Measurements from ENCODE around the gene IGF2BP2.
"Not testable (repeated sequence)": the region's sequence is repeated elsewhere in the genome, so short reads cannot be mapped to it uniquely, and the experiment has no call there.

IGF2BP2 gene

GRCh38 chr3:185825006-185825638 is at the start of gene IGF2BP2:
IGF2BP2 (minus strand) TSS chr3:185825042; CDS start chr3:185824960, 82 bp downstream.
- peak; percentile 39 for DNase-seq

- no peak for DNase-seq
Measured at GRCh38 chr3:185874119-185874518, 49.3 kb upstream of the IGF2BP2 start.

- DNase-seq, result no peak
Measured at GRCh38 chr3:185867650-185868049, 42.8 kb upstream of the IGF2BP2 start.

GRCh38 chr3:185866995-185867394 is 42.2 kb upstream of the IGF2BP2 start:
- no peak for DNase-seq

GRCh38 chr3:185866555-185866954 is 41.7 kb upstream of the IGF2BP2 start:
- no peak for DNase-seq

GRCh38 chr3:185865247-185865646 is 40.4 kb upstream of the IGF2BP2 start:
- DNase-seq, result no peak

GRCh38 chr3:185864767-185865166 is 39.9 kb upstream of the IGF2BP2 start:
- DNase-seq, result no peak

- DNase-seq, result no peak
Measured at GRCh38 chr3:185862920-185863319, 38.1 kb upstream of the IGF2BP2 start.

GRCh38 chr3:185859294-185859972 is 34.6 kb upstream of the IGF2BP2 start:
- DNase-seq, result no peak

GRCh38 chr3:185858502-185859225 is 33.8 kb upstream of the IGF2BP2 start:
- DNase-seq, result no peak

GRCh38 chr3:185857208-185857607 is 32.4 kb upstream of the IGF2BP2 start:
- DNase-seq, result no peak

GRCh38 chr3:185856652-185857051 is 31.8 kb upstream of the IGF2BP2 start:
- no peak for DNase-seq

DNA sequence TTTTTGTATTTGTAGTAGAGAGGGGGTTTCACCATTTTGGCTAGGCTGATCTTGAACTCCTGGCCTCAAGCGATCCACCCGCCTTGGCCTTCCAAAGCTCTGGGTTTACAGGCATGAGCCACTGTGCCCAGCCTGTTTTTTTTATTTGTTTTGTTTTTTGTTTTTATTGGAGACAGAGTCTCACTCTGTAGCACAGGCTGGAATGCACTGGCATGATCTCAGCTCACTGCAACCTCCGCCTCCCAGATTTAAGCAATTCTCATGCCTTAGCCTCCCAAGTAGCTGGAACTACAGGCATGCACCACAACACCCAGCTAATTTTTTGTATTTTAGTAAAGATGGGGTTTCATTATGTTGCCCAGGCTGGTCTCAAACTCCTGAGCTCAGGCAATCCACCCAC is 28.9 kb upstream of the IGF2BP2 start:
- DNase-seq, result not testable (repeated sequence)

- no peak for DNase-seq
Measured at GRCh38 chr3:185852635-185853034, 27.8 kb upstream of the IGF2BP2 start.

DNA sequence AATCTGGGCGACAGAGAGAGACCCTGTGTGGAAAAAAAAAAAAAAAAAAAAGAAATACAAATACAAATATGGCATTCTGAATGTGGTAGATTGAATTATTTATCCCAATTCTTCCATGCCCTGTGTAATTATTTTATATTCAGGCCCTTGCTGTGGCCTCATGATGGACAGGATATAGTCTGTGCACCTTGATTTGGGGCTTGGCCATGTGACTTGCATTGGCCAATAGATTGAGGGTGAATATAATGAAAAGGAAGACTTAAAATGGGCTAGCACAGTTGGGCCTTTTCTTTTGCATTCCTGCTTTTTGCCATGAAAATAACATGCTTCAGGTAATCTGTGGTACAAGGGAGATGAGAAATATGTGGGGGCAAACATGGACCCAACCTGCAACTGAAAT is 27.1 kb upstream of the IGF2BP2 start:
- DNase-seq, result no peak

GRCh38 chr3:185851046-185851445 is 26.2 kb upstream of the IGF2BP2 start:
- no peak for DNase-seq

DNA sequence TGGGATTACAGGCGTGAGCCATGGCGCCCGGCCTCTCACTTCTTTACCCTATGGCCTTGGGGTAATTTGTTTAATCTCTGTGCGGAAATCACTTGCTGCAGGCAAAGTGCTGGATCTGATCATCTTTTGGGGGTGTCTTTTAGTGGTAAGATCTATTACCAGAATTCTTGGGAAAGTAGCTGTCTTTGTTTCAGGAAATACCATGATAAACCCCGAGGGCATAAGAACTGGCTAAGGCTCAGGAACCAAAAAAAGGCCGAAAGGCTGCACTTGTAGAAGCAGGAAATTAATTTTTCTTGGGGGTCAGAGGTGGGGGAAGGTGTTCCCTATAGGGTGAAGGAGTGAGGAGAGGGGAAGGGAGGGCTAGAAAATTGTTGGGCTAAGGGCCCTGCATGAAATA is 22.7 kb upstream of the IGF2BP2 start:
- DNase-seq, result no peak

- no peak for DNase-seq
Measured at GRCh38 chr3:185846037-185846436, 21.2 kb upstream of the IGF2BP2 start.

GRCh38 chr3:185844051-185844450 is 19.2 kb upstream of the IGF2BP2 start:
- DNase-seq, result no peak

DNA sequence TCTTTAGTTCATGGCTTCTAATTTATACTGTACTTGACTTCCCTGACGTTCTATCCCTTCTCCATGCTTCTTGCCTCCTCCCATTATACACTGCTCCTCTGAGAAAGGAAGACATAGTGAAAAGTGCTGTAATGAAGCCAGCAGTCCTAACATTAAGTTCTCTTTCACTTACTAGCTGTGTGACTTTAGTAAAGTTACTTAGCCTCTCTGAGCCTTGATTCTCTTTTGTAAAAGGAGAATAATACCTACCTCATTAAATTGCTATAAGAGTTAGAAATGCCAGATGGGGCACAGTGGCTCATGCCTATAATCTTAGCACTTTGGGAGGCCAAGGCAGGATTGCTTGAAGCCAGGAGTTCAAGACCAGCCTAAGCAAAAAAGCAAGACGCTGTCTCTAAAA is 18.8 kb upstream of the IGF2BP2 start:
- DNase-seq, result no peak

DNA sequence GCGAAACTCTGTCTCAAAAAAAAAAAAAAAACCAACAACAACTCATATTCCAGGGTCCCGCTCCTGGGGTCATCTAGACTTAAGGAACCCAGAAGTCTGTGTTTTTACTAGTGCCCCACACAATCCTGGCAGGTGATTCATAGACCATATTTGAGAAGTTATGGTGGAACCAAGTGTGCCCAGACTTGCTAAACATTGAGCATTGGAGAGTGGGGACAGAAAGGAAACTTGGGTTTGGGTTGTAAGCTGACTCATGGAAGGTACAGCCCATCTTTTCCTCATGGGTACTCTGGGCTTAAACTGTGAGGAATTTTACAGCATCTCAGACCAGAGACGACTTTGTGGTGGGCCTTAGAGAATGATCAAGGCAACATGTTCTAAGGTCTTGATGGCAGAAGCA is 18.3 kb upstream of the IGF2BP2 start:
- no peak for DNase-seq

DNA sequence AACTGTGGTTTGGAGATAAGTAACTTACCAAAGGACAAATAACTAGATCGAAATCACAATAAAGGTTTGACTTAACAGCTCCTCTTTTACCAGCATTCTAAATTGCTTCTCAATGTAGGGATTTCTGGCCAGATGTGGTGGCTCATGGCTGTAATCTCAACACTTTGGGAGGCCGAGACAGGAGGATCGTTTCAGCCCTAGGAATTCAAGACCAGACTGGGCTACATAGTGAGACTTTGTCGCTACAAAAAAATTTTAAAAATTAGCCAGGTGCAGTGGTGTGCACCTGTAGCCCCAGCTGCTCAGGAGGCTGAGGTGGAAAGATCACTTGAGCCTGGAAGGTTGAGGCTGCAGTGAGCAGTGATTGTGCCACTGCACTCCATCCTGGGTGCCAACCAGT is 17.4 kb upstream of the IGF2BP2 start:
- no peak for DNase-seq

- DNase-seq, result not testable (repeated sequence)
Measured at GRCh38 chr3:185838417-185838989, 13.7 kb upstream of the IGF2BP2 start.

GRCh38 chr3:185837414-185837813 is 12.6 kb upstream of the IGF2BP2 start:
- no peak for DNase-seq
